Spleen (tissue), 11 donors: ENCODE data around the gene CCDC81. TPM values are rescaled to one million over a fixed set of nuclear protein-coding genes. Genes with fewer than 3 reads are reported as not detected.

Experiments used
- DNase-seq: peaks from one replicate; pipeline ENCODE4 v3.0.0-alpha.2; 2020
- H3K27ac ChIP-seq, 8 donors: fragments of 200-600 bp; sonication (generic) in 7 of 8; 1 replicate in 4 of 8; 2 replicates in 4 of 8; pipeline versions ENCODE4 v1.5.0 to v1.8.0; 2016 to 2021; ENCODE audit warnings: inconsistent platforms in 4 of 8, mild to moderate bottlenecking in 4 of 8, moderate library complexity in 1 of 8
- H3K27me3 ChIP-seq, 7 donors: fragments of 200-600 bp; sonication (generic) in 6 of 7; replicated peaks in 1 of 7; 1 replicate in 4 of 7; 2 replicates in 3 of 7; pipeline versions ENCODE4 v1.5.0 to v1.8.0; 2016 to 2021; ENCODE audit warnings: inconsistent platforms in 3 of 7, mild to moderate bottlenecking in 1 of 7
- H3K36me3 ChIP-seq, 6 donors: fragments of 200-600 bp; sonication (generic) in 5 of 6; 1 replicate in 4 of 6; 2 replicates in 2 of 6; pipeline versions ENCODE4 v1.5.0 to v1.8.0; 2016 to 2021; ENCODE audit warnings: inconsistent platforms in 2 of 6
- H3K4me1 ChIP-seq, 6 donors: fragments of 200-600 bp; sonication (generic) in 5 of 6; 1 replicate in 3 of 6; 2 replicates in 3 of 6; pipeline versions ENCODE4 v1.5.0 to v1.8.0; 2016 to 2021; ENCODE audit warnings: inconsistent platforms in 3 of 6
- H3K4me3 ChIP-seq, 8 donors: fragments of 200-600 bp; sonication (generic) in 7 of 8; 1 replicate in 4 of 8; 2 replicates in 4 of 8; pipeline versions ENCODE4 v1.5.0 to v1.8.0; 2016 to 2021; ENCODE audit warnings: inconsistent platforms in 4 of 8, mild to moderate bottlenecking in 4 of 8, moderate library complexity in 2 of 8
- H3K9me3 ChIP-seq, 8 donors: fragments of 200-600 bp; sonication (generic) in 7 of 8; 1 replicate in 4 of 8; 2 replicates in 4 of 8; pipeline versions ENCODE4 v1.5.0 to v1.8.0; 2016 to 2021; ENCODE audit warnings: inconsistent platforms in 4 of 8
- POLR2A ChIP-seq, 3 donors: fragments of 450-650 bp; IDR thresholded peaks; one replicate each; pipeline ENCODE4 v1.5.1; 2017; ENCODE audit warnings: antibody characterized with exemption in 3 of 3, mild to moderate bottlenecking in 1 of 3
- POLR2AphosphoS5 ChIP-seq, 3 donors: sonication (generic); formaldehyde crosslinking; IDR thresholded peaks; one replicate each; pipeline ENCODE4 v1.5.1; 2017; ENCODE audit warnings: antibody characterized with exemption in 3 of 3
- WGBS, 5 donors: extraction: QIAGEN DNeasy Blood & Tissue Kit in 3 of 5; methylation state at CpG; one replicate each; pipeline versions ENCODE4 v1.1.5 to v1.1.7; 2013 to 2018; 5-methylcytosine and 5-hydroxymethylcytosine counted together
- intact Hi-C: fragments of 100-400 bp; cut with DNase I; formaldehyde crosslinking; loops from one replicate; pipeline ENCODE4 v1.15.0; 2023; ENCODE audit warnings: low total_unique reads
- polyA plus RNA-seq, 3 donors: library from polyadenylated mRNA; stranded (reverse); fragments of 200-250 nt; gene quantifications; one replicate each; pipeline ENCODE4 v1.2.1, GENCODE V29; 2013
- total RNA-seq, 7 donors: library from RNA; depleted of rRNA in 3 of 7; stranded (reverse); fragments of >200 nt in 3 of 7; fragmentation: NEBNext Ultra II Directional in 4 of 7; extraction: Animal tissue kit (Norgen Biotek cat#: 25700) in 4 of 7; gene quantifications; one replicate each; pipeline versions ENCODE4 v1.1.0 to v1.2.1, GENCODE V29; 2016 to 2021
- TF ChIP-seq, protein P1 (sequence below), 11 experiments: fragments of 200-600 bp in 7 of 11; fragments of 450-650 bp in 4 of 11; sonication (generic) in 4 of 11; IDR thresholded peaks in 8 of 11; conservative IDR thresholded peaks in 3 of 11; 1 replicate in 7 of 11; 2 replicates in 4 of 11; pipeline versions ENCODE4 v1.4.0 to v1.8.0; 2016 to 2021; ENCODE audit warnings: antibody characterized with exemption in 11 of 11, inconsistent platforms in 4 of 11, mild to moderate bottlenecking in 1 of 11
- donor health status: healthy with polysubstance abuse.
- donor health status: DM: no; HTN: no; CAD: no; lungs with moderate emphysema.
- donor health status: DM: no; HTN: no; CAD: no.
- donor health status: Bipolar disorder and iron deficiency.
- donor health status: healthy.
- donor health status: DM: no; HTN: no; CAD: no.
- donor health status: DM: yes; HTN: yes; CAD: no.

The CCDC81 gene
- total and polyA plus RNA-seq, 10 donors: 0.46 to 3.2 (median 0.83) TPM; not detected in 1

GRCh38 chr11:86447763-86448480 is 73.2 kb downstream of the CCDC81 start:
- H3K4me3 ChIP-seq: no peak overlapping the region
- no peaks in the 10 kb centered on the region for H3K9me3 ChIP-seq
- DNase-seq: no peak
- no peaks in the 10 kb centered on the region for H3K27me3 ChIP-seq
- intact Hi-C loops: no loop called here
- no peak overlapping the region for H3K27ac ChIP-seq
- 49 to 59% (median 54%) methylated on average over 3 of the region's 3 CpGs for WGBS, 5 donors
- TF ChIP-seq POLR2AphosphoS5 (IDR thresholded peaks at IDR 0.05) (no peak), POLR2A (IDR thresholded peaks at IDR 0.05) (no peak)
- TF ChIP-seq, protein P1, sequence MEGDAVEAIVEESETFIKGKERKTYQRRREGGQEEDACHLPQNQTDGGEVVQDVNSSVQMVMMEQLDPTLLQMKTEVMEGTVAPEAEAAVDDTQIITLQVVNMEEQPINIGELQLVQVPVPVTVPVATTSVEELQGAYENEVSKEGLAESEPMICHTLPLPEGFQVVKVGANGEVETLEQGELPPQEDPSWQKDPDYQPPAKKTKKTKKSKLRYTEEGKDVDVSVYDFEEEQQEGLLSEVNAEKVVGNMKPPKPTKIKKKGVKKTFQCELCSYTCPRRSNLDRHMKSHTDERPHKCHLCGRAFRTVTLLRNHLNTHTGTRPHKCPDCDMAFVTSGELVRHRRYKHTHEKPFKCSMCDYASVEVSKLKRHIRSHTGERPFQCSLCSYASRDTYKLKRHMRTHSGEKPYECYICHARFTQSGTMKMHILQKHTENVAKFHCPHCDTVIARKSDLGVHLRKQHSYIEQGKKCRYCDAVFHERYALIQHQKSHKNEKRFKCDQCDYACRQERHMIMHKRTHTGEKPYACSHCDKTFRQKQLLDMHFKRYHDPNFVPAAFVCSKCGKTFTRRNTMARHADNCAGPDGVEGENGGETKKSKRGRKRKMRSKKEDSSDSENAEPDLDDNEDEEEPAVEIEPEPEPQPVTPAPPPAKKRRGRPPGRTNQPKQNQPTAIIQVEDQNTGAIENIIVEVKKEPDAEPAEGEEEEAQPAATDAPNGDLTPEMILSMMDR (IDR thresholded peaks at IDR 0.05 in 8 of 11, conservative IDR thresholded peaks at IDR 0.05 in 3 of 11): no peak
- no peaks in the 10 kb centered on the region for H3K4me1 ChIP-seq
- H3K36me3 ChIP-seq: peaks cover 0 to 37% (median 1%) of the 10 kb centered on the region in 6 donors

GRCh38 chr11:86449993-86450629 is 75.4 kb downstream of the CCDC81 start:
- Histone ChIP-seq H3K4me3 (no peak overlapping the region), H3K36me3 (peaks cover 0 to 19% (median 0%) of the 10 kb centered on the region in 6 donors), H3K27me3 (no peaks in the 10 kb centered on the region), H3K9me3 (no peaks in the 10 kb centered on the region), H3K27ac (no peak overlapping the region), H3K4me1 (no peaks in the 10 kb centered on the region)
- TF ChIP-seq, protein P1 (IDR thresholded peaks at IDR 0.05 in 8 of 11, conservative IDR thresholded peaks at IDR 0.05 in 3 of 11): no peak
- TF ChIP-seq POLR2AphosphoS5 (IDR thresholded peaks at IDR 0.05) (no peak), POLR2A (IDR thresholded peaks at IDR 0.05) (no peak)
- intact Hi-C loops: loop anchor here (10.0 kb wide), 1 partner anchor 155 kb away; no protein-coding TSS in a partner anchor
- 89 to 96% (median 92%) methylated on average over 5 of the region's 5 CpGs for WGBS, 5 donors
- no peak for DNase-seq

DNA sequence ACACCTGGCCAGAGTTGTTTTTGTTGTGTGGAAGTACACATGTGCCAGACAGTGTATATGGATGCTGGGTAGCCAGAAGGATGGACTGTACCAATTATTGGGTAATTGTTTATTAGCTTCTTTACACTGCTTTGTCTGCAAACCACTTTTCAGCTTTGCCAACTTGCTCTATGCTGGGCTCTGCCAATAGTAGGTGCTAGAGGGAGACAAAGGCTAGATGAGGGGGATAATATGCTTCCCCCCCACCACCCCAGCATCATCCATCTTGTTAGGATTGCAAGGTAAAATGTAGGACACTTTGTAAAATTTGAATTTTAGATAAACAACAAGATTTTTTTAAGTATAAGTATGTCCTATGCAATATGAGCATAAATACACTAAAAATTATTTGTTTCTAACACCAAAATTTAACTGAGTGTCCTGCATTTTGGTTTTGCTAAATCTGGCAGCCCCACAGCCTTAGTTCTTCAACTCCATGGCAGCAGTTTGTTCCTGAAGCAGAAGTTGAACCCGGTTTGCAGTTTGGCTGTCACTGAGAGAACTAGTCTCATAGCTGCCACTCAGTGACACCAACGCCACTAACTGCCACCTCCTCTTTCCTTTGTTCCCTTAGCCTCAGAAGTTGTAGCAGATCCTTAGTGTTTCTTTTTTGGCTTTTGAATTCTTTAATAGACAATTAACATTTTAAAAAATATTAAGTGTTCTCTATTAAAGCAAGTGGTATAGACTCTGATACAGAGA is 78.8 kb downstream of the CCDC81 start:
- intact Hi-C loops: loop anchor here (10.0 kb wide), 1 partner anchor 151 kb away; no protein-coding TSS in a partner anchor
- DNase-seq: no peak
- no peaks in the 10 kb centered on the region for H3K9me3 ChIP-seq
- peaks cover 0 to 14% (median 9%) of the 10 kb centered on the region in 6 donors for H3K4me1 ChIP-seq
- WGBS, 5 donors: 52 to 82% (median 76%) methylated on average over 2 of the region's 2 CpGs
- TF ChIP-seq POLR2A (IDR thresholded peaks at IDR 0.05): no peak
- no peak for TF ChIP-seq POLR2AphosphoS5 (IDR thresholded peaks at IDR 0.05)
- TF ChIP-seq, protein P1 (IDR thresholded peaks at IDR 0.05 in 8 of 11, conservative IDR thresholded peaks at IDR 0.05 in 3 of 11): no peak
- no peak overlapping the region for H3K27ac ChIP-seq
- no peaks in the 10 kb centered on the region for H3K36me3 ChIP-seq
- H3K4me3 ChIP-seq: no peak overlapping the region
- H3K27me3 ChIP-seq: no peaks in the 10 kb centered on the region
